ENCODE results near the gene SERPINB10. TPM values are rescaled to one million over a fixed set of nuclear protein-coding genes. Genes with fewer than 3 reads are reported as not detected.

SERPINB10 gene
- total RNA-seq, 1 experiment from 2014 or later, result not detected

Other genes starting within 250 kb of the SERPINB10 start
- gene SERPINB3, start 246.1 kb upstream of the SERPINB10 start, total RNA-seq (2021), result 0.11 to 0.22 TPM in 2 of 3 replicates, not detected in the other
- not detected in 3 replicates for gene SERPINB11, start 205.0 kb upstream of the SERPINB10 start, total RNA-seq (2021)
- not detected in 3 replicates for gene SERPINB7, start 132.5 kb upstream of the SERPINB10 start, total RNA-seq (2021)
- not detected in 3 replicates for gene SERPINB2, start 20.3 kb upstream of the SERPINB10 start, total RNA-seq (2021)
- 3.0 to 8.1 TPM (median 6.1 TPM) in 3 replicates for gene HMSD, start 41.3 kb downstream of the SERPINB10 start, total RNA-seq (2021)
- 0.46 to 0.73 TPM (median 0.57 TPM) in 3 replicates for gene SERPINB8, start 62.1 kb downstream of the SERPINB10 start, total RNA-seq (2021)
- not detected in 3 replicates for gene LINC00305, start 241.1 kb downstream of the SERPINB10 start, total RNA-seq (2021)